ENCODE results near the gene YBEY.

GRCh38 chr21:46286648-46287002, 483 bp downstream of the YBEY start:
- no peak for TF ChIP-seq CTCF (IDR thresholded peaks at IDR 0.05)
- TF ChIP-seq POLR2A (IDR thresholded peaks at IDR 0.05), result no peak

Data from vagina (tissue), 2 donors.